Measurements from ENCODE around the gene HBS1L. TPM values are rescaled to one million over a fixed set of nuclear protein-coding genes. Genes with fewer than 3 reads are reported as not detected.

HBS1L gene
- total and polyA plus RNA-seq, 9 of the 15 experiments (the other 6 are each of a cell fraction or from before 2014, with no cell fraction given) = 101 to 199 (median 145) TPM

DNA sequence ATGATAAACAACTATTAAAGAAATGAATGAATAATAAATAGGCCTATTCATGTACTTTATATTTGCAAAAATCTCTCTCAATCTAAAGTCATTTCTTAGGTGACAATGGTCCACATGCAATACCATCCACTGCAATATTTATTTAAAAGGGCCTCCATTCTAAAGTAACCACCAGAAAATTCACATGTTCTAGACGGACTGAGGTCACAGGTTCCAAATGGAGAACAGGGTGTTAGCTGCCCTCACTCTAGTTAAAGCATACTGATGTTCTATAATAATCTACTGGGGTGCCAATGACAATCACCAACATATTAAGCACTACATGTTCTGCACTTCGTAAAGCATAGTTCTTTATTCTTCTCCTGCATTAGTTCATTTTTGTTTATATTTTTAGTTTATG lies 1.2 kb downstream of the HBS1L start (continued):
- TF ChIP-seq ZFX (CRISPR knock-in tag; IDR thresholded peaks at IDR 0.05) (0 out of 2 replicates have a peak, but pooled peaks have one; percentile 19), FOXK2 (conservative IDR thresholded peaks at IDR 0.05 in 1 of 2, IDR thresholded peaks at IDR 0.05 in 1 of 2; ENCODE audit: low read depth in 2 of 2) (no peak), MCM2 (IDR thresholded peaks at IDR 0.05; ENCODE audit: low read depth) (no peak)

DNA sequence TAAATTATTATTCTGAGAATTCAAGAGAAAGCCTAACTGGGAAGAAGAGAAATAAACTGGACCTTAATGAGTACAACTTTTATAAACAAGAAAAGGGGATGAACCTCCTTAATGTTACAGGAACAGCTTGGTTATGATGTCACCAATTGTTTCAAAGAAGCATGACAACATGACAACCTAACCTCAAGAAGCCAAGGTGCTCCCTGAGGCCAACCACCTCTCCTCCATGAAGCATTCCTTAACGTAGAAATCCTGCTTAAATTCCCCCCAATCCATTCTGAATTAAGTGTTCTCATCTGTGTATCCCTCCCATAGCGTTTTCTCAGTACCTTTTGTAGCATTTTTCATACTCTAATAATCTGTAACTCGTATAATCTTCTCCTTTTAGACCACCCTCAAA lies 1.7 kb downstream of the HBS1L start:
- intact Hi-C loops (cut with micrococcal nuclease) = loop anchor here (5.0 kb wide), 1 partner anchor 269 kb away; no protein-coding TSS in a partner anchor
- TF ChIP-seq, protein P1, sequence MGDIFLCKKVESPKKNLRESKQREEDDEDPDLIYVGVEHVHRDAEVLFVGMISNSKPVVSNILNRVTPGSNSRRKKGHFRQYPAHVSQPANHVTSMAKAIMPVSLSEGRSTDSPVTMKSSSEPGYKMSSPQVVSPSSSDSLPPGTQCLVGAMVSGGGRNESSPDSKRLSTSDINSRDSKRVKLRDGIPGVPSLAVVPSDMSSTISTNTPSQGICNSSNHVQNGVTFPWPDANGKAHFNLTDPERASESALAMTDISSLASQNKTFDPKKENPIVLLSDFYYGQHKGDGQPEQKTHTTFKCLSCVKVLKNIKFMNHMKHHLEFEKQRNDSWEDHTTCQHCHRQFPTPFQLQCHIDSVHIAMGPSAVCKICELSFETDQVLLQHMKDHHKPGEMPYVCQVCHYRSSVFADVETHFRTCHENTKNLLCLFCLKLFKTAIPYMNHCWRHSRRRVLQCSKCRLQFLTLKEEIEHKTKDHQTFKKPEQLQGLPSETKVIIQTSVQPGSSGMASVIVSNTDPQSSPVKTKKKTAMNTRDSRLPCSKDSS (IDR thresholded peaks at IDR 0.05; ENCODE audit: low read depth, partially characterized antibody) = no peak
- TF ChIP-seq BRCA1 (IDR thresholded peaks at IDR 0.05) (no peak), BRCA1 (CRISPR knock-in tag; IDR thresholded peaks at IDR 0.05) (no peak), CHD2 (IDR thresholded peaks at IDR 0.05; ENCODE audit: low read depth, low read length) (no peak), ETS2 (tag; IDR thresholded peaks at IDR 0.05; ENCODE audit: borderline replicate concordance, poor library complexity, severe bottlenecking) (no peak), MEF2A (IDR thresholded peaks at IDR 0.05; ENCODE audit: control insufficient read depth, low read depth, low read length) (no peak), NFRKB (IDR thresholded peaks at IDR 0.05; ENCODE audit: low read depth) (0 out of 2 replicates have a peak, but pooled peaks have one; percentile 52), NCOA1 (IDR thresholded peaks at IDR 0.05; ENCODE audit: low read depth) (peak; percentile 13; the same call in 1 of the 2 replicates), JUND (IDR thresholded peaks at IDR 0.05; ENCODE audit: borderline replicate concordance, low read depth, low read length) (peak; percentile 58; the same call in 1 of the 2 replicates), JUND (tag; IDR thresholded peaks at IDR 0.05; ENCODE audit: borderline replicate concordance, low read depth, low read length) (peak; percentile 62; the same call in 2 of the 3 replicates), EP400 (IDR thresholded peaks at IDR 0.05) (0 out of 2 replicates have a peak, but pooled peaks have one; percentile 28), ZNF644 (tag; IDR thresholded peaks at IDR 0.05; ENCODE audit: low read depth) (no peak), DPF2 (IDR thresholded peaks at IDR 0.05) (0 out of 2 replicates have a peak, but pooled peaks have one; percentile 21), FOXK2 (conservative IDR thresholded peaks at IDR 0.05 in 1 of 2, IDR thresholded peaks at IDR 0.05 in 1 of 2; ENCODE audit: low read depth in 2 of 2) (peak; percentile 58 to 68; a peak in 2 of 4 replicates), SAP30 (IDR thresholded peaks at IDR 0.05; ENCODE audit: borderline replicate concordance, insufficient read depth, low read depth, low read length, poor library complexity, severe bottlenecking) (peak; percentile 30), BMI1 (IDR thresholded peaks at IDR 0.05; ENCODE audit: low read length) (no peak), ZNF12 (CRISPR knock-in tag; IDR thresholded peaks at IDR 0.05) (no peak)
- TF ChIP-seq, protein P2, sequence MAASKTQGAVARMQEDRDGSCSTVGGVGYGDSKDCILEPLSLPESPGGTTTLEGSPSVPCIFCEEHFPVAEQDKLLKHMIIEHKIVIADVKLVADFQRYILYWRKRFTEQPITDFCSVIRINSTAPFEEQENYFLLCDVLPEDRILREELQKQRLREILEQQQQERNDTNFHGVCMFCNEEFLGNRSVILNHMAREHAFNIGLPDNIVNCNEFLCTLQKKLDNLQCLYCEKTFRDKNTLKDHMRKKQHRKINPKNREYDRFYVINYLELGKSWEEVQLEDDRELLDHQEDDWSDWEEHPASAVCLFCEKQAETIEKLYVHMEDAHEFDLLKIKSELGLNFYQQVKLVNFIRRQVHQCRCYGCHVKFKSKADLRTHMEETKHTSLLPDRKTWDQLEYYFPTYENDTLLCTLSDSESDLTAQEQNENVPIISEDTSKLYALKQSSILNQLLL (CRISPR knock-in tag; IDR thresholded peaks at IDR 0.05; ENCODE audit: borderline replicate concordance) = no peak

More for the DNA sequence above, 1.7 kb downstream of the HBS1L start:
- FAIRE-seq (peak; percentile 60), ATAC-seq (peak; percentile 50), DNase-seq (ENCODE audit: extremely low read depth in 1 of 4, low spot score in 3 of 4) (peak; percentile 31 to 67 (median 41))
- peak overlapping the region; percentile 70 for H3K4me3 ChIP-seq
- H3K9me3 ChIP-seq (replicated peaks; ENCODE audit: control insufficient read depth, insufficient read depth, low read depth, low read length) = no peaks in the 10 kb centered on the region
- ChIA-PET CTCF (ENCODE audit: low intra/inter-chr PET ratio) (no interaction called here), POLR2A (interaction anchor here (0.8 to 3.7 kb wide), 5 partner anchors 11 to 483 kb away, joined by 3 to 36 read pairs (median 3); no protein-coding TSS in a partner anchor)
- WGBS (ENCODE audit: insufficient coverage, low coverage, missing lambda C conversion rate) = 1% methylated on average over 3 of the region's 3 CpGs
- peaks cover 76% of the 10 kb centered on the region for H3K79me2 ChIP-seq (ENCODE audit: control insufficient read depth, insufficient read depth, low read length)
- H3K36me3 ChIP-seq (ENCODE audit: control insufficient read depth, insufficient read depth, low read length) = peaks cover 42% of the 10 kb centered on the region
- H3K9me1 ChIP-seq (ENCODE audit: control insufficient read depth, insufficient read depth, low read length) = no peaks in the 10 kb centered on the region
- H3K27me3 ChIP-seq (ENCODE audit: control insufficient read depth in 2 of 2, insufficient read depth in 2 of 2, low read length in 2 of 2) = no peaks in the 10 kb centered on the region
- peaks cover 3 to 15% of the 10 kb centered on the region in 2 experiments; a peak in 4 of 5 replicates for H3K4me1 ChIP-seq (replicated peaks in 1 of 2; ENCODE audit: control insufficient read depth in 2 of 2, insufficient read depth in 2 of 2, low read length in 2 of 2)
- H2AFZ ChIP-seq (ENCODE audit: low read depth, low read length) = no peak overlapping the region; the same call in 1 of the 2 replicates
- H4K20me1 ChIP-seq (replicated peaks; ENCODE audit: control insufficient read depth, insufficient read depth, low read length) = 0 out of 2 replicates have a peak, but pooled peaks cover 3% of the 10 kb centered on the region
- in situ Hi-C loops (cut with MboI) = no loop called here
- BruUV-seq (replicated peaks) = no TSS peak
- H3K27ac ChIP-seq (ENCODE audit: extremely low read depth, low read depth, low read length) = peak overlapping the region; percentile 94
- H3K9ac ChIP-seq (ENCODE audit: insufficient read depth in 1 of 2, low read depth in 2 of 2, low read length in 2 of 2) = peak overlapping the region; percentile 40 to 95; a peak in 2 of 4 replicates
- H3K4me2 ChIP-seq (ENCODE audit: insufficient read depth, low read length) = peak overlapping the region; percentile 89
